Fibroblast of upper back skin (primary cell): Measurements from ENCODE around the gene ARL14EPL.
A peak's percentile ranks its signal among the peaks of the same experiment; 100 is the strongest.
"Not testable (repeated sequence)": the region's sequence is repeated elsewhere in the genome, so short reads cannot be mapped to it uniquely, and the experiment has no call there.

ENCODE experiments used
- DNase-seq: peaks from one replicate; pipeline ENCODE4 v3.0.0-alpha.2; 2013

Gene ARL14EPL

DNA sequence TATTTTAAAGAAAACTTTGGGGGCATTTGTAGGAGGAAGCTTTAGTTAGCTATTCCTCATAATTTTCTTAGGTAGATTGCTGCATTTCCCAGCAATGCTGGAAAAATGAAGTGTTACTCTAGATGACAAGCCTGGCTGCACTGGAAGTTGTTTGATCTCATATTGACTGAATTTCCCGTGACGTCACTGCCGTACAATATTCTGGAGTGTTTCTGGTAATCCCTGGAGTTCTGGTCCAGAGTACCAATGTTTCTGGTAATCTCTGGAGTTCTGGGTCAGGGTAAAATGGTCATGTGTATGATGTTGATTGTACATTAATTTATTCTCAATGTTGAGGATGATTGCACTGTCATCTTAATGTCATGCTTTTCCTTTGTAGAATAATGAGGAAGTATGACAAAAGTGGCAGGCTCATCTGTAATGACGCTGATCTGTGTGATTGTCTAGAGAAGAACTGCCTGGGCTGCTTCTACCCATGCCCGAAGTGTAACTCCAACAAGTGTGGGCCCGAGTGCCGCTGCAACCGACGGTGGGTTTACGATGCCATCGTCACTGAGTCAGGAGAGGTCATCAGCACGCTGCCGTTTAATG, 26.2 kb downstream of the ARL14EPL start:
- no peak for DNase-seq

DNA sequence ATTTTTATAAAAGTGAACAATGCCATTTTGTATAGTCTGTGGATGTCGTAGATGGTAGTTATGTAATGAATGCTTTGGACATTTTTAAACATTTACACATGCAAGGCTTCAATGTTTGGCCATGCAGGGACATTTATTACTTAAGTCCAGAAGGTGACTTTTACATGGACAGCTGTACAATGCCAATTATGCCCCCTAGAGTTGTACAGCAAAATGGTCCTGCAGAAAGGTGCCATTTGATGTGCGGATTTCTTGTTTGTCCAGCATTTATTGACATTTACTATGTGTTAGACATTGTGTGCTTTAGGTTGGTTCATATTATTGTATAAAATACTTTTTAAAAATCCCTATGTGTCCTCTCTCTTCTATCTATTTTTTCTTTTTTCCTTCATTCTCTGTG, 30.1 kb downstream of the ARL14EPL start:
- DNase-seq, result no peak

DNA sequence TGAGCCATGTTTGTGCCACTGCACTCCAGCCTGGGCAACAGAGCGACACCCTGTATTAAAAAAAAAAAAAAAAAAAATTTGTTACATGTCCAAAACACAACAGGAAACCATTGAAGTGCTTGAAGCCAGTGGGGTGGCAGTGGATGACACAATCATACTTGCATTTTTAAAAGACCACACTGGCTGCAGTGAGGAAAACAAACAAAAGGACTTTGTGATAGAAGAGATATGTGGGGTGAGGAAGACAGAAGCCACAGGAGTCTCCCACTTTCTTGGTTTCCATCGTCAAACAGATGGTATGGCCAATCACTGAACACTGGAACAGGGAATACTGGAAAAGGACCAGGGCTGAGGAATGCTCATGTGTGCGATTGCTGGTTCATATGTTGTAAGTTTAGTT, 31.7 kb downstream of the ARL14EPL start:
- no peak for DNase-seq

DNA sequence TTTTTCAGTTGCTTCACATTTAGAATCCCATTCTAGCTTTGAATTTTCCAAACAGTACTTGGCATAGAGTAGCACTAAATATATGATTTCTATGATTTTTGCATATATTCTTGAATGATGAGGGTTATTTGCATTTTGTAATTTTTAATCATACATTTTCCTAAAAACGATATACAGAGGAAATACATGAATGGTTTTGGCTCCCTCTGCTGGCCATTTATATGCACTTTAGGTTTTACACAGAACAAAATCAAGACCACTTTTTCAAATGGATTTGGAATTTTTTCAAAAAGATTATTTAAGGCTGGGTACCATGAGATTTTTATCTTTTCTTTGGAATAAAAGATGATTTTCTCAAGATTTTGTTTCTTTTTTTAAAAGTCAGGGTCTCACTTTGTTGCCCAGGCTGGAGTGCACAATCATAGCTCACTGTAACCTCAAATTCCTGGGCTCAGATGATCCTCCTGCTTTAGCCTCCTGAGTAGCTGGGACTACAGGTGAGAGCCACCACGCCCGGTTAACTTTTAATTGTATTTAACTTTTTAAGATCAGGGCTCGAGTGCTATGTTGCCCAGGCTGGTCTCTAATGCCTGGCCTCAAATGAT, 35.9 kb downstream of the ARL14EPL start:
- DNase-seq, result peak; percentile 64

DNA sequence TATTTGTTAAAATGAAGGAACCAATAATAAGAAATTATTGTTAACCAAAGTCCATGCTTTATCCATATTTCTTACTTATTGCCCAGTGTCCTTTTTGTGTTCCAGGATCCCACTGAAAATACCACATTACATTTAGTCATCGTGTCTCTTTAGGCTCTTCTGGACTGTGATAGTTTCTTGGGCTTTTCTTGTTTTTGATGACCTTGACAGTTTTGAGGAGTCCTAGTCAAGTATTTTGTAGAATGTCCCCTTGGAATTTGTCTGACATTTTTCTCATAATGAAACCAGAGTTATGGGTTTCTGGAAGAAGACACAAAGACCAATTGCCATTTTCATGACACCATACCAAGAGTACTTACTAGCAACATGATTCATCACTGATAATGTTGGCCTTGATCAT, 38.9 kb downstream of the ARL14EPL start:
- no peak for DNase-seq

DNA sequence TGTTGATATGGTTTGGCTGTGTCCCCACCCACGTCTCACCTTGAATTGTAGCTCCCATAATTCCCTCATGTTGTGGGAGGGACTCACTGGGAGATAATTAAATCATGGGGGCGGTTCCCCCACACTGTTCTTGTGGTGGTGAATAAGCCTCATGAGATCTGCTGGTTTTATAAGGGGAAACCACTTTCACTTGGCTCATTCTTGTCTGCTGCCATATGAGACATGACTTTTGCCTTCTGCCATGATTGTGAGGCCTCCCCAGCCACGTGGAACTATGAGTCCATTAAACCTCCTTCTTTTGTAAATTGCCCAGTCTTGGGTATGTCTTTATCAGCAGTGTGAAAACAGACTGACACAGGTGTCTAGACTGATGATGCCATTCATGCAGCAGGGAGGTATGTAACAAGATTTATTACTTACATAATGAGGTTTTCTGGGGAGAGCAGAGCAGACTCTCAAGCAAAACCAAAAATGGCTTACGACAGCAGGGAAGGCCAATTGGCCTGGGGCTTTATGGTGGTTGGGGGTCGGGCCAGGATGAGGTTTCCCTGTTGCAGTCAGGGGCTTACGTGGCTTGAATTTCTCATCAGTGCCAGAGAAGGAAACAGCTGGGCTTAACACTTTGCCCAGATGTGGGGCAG, 43.0 kb downstream of the ARL14EPL start:
- DNase-seq, result peak; percentile 9

DNA sequence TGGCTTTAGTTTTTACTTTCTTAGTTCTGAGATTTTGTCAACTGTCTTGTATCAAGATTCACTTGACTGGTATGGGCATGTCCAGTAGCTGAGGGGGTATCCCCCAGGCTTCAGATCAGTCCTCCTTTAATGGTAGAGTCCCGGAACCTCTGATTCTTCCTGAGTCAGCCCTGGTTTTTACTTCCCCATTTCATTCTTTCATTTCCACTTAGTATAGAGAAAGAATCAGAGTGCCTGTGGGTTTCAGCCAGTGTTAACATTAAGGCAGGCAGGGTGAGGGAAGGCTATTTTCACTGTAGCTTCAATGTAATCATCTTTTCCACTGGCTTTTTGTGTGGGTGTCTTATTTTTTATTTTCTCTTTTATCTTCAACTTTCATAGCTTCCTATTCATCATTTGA, 44.2 kb downstream of the ARL14EPL start:
- DNase-seq, result no peak

DNA sequence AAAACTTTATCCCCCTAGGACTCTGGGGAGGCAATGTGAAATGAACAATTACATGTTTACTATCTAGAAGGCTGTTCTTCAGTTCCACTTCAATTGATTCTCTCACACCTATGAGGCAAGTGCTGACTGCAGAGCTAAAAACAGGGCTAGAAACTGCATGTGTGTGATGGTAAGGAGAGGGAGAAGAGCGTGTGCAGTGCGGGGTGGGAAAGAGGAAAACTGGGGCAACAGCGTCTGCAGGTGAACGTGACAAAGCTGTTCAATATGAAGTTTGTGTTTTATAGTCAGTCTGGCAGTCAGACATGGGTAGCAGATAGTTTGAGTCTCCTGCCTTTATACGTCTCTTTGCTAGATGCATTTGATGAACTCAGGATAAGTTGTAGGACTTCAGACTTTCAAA, 45.9 kb downstream of the ARL14EPL start:
- DNase-seq, result no peak

DNA sequence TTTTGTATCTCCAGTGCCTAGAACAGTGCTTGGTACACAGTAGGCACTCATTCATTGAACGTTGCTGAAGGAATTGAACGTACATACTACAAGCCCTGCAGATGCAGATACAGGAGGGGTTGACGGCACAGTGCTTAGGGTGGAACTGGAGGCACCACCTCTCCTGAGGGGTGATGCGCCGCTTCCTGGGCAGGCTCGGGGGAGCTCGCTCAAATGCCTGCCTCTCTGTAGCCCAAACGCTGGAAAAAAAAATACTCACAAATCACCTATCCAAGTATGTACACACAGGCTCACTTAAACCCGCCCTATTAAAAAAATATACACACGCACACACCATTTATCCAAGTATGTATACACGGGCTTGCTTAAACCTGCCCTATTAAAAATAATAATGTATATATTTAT, 52.0 kb downstream of the ARL14EPL start:
- DNase-seq, result peak; percentile 27

DNA sequence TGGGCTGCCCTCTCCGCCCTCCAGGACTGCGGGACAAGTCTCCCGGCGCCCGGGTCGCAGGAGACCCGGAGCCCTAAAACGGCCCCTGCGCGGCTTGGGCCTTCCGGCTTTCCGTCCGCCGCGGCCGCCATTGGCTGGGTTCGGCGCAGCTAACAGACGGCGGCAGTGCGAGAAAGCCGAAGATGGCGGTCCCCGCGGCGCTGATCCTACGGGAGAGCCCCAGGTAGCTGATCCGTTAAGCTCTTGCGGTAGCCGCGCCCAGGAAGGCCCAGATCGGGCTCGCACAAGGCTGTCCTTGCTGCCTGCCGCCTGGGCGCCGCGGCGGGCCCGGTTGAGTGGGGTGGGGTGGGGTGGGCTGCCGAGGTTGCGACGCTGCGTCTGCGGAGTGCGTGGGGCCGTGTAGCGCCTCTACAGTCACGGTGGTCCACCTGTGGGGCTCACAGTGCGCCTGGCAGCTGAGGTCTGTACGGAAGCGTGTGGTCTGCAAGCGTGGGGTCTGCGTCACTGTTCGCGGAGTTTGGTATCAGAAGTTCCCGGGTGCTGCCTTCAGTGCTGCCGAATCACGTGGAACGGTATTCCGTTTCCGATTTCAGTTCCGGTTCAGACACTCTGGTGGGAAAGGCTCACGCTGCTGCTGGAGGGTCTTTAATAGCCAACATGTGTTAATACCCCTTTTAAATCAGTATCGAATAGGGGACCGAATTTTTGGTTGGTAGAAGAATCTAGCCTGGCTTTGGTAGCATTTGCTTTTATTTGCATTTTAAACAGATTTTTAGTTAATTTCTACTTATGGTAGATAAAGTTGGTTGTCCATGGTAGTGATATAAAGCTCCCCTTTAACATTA, 52.8 kb downstream of the ARL14EPL start, which contains the start of gene COMMD10:
COMMD10 (plus strand) TSS at position 155 of the 845 bp plus-strand sequence.
- peak; percentile 83 for DNase-seq

DNA sequence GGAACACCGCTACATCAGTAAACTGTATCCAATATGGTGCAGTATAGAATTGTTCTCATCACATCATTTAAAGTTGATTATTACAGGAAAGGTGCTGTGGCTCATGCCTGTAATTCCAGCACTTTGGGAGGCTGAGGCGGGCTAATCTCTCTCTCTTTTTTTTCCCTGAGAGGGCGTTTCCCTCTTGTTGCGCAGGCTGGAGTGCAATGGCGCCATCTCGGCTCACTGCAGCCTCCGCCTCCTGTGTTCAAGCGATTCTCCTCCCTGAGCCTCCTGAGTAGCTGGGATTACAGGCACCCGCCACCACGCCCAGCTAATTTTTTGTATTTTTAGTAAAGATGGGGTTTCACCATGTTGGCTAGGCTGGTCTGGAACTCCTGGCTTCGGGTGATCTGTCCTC, 54.0 kb downstream of the ARL14EPL start:
- DNase-seq, result not testable (repeated sequence)

DNA sequence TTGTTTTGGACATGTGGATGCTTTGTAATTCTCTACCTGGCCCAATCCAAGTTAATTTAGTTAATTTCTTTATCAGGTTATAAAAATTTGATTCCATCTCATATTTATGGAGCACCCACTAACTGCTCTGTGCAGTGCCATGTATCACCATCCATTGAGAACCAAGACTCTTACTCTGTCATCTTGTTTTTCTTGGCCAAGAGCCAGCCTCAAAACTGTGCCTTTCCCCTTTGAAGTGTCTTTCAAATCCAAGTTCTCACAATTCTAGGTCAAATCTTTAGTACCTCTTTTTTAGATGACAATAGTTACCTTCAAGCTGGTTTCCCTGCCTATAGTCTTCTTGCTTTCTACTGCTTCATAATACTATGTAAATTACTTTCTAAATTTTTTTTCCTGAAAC, 55.8 kb downstream of the ARL14EPL start:
- DNase-seq, result no peak

DNA sequence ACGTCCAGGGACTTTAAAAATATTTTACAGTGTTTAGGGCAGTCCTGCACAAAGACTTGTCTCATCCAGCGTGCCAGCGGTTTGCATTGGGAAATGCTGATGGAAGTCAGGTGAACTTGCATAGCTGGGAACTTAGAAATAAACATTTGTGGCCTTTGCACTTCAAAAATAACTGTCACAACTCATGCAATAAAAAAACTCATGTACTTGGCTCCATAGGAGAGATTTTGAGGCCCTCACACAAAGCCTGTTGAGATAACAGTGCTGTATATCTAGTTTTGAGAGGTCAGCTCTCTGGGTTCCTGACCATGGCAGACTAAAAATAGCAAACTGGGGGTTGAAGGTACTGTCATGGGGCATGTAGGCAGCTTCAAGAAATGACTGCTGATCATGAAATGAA, 58.0 kb downstream of the ARL14EPL start:
- DNase-seq, result no peak

DNA sequence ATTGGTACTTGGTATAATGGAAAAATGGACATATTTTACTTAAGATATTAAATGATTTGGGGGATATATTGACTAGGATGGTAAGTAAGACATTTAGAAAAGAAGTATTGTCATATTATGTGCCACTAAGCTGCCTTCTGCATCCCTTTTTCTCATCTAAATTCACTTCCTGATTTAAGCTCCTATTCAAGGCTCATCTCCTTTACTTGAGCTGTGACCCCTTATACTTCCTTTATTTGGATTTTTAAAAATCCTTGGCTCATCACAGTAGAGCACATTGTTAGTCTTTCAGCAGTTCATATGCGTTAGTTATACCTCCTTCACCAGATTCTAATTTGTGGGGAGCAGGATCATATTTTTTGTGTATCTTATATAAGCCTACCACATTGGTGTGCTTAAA, 59.1 kb downstream of the ARL14EPL start:
- DNase-seq, result no peak

DNA sequence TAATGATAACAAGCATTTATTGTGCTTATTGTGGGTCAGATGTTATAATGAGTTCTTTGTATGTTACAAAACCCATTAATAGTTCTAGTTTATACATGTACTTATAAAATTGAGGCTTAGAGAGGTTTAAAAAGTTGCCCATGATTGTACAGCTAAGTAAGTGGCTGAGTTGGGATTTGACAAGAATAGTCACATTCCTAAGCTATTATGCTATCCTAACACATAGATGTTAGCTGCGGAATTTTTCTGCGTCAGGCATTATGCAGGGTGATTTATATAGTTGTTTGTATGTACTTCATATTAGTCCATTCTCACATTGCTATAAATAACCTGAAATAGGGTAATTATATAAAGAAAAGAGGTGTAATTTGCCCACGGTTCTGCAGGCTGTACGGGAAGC, 65.0 kb downstream of the ARL14EPL start:
- DNase-seq, result no peak

DNA sequence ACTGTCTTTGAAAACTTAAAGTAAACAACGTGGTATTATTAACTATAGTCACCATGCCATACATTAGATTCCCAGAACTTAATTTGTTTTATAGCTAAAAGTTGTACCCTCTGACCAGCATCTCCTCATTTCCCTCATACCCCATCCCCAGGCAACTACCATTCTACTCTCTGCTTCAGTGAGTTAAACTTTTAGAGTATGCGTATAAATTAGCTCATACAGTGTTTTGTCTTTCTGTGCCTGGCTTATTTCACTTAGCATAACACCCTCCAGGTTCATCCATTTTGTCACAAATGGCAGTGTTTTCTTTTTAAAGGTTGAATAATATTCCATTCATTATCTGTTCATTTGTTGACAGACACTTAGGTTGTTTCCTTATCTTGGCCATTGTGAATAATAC, 66.7 kb downstream of the ARL14EPL start:
- DNase-seq, result no peak

DNA sequence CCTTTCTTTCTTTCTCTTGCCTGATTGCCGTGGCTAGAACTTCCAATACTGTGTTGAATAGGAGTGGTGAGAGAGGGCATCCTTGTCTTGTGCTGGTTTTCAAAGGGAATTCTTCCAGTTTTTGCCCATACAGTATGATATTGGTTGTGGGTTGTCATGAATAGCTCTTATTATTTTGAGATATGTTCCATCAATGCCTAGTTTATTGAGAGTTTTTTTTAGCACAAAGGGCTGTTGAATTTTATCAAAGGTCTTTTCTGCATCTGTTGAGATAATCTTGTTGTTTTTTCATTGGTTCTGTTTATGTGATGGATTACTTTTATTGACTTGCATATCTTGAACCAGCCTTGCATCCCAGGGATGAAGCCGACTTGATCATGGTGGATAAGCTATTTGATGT, 72.7 kb downstream of the ARL14EPL start:
- DNase-seq, result not testable (repeated sequence)
